ENCODE results near the gene SIAH1. TPM values are rescaled to one million over a fixed set of nuclear protein-coding genes. Genes with fewer than 3 reads are reported as not detected.

Gene SIAH1
- total and polyA plus RNA-seq, 2 donors (not counting 1 experiment from before 2014, with no cell fraction given) = 10.6 to 47.6 TPM

DNA sequence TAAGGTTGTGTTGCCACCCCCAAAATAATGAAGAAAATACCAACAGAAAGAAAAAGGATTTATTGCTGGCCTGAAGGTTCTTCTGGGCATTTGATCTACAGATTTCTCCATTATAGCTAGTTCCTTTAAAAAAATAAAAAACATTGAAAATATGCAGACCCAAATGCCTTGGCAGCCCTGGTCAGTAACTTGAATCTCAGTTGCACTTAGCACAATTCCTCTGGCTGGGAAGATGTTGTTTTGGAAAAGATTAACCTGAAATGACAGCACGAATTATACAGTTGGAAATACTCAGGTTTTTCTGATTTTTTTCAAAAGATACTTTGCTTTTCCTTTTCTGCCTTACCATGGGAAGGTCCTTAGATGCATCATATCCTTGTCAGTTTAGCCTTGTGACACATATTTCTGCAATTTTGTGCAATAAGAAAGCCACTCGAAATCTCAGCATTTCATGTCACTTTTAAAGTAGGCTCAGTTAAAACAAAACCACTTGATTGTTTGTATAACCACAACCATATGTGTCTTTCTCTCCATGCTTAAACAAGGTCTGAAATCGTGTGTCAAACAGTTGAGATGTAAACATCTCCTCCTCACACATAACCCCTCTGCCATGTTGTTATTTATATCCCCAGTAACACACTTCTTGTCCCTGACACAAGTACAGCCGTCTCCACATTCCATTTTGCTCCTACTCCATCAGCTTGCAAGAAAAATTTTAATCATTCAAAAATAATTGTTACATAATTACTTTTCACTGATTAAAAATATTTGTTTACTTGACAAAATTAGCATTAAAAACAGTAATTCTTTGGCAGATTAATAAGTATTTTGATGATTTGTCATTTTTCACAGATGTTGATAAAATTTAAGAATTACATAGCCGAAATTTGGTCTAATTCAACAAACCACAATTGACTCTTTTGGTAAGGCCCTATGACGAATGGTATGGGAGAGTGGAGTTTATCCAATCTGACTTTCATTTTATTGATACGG lies 61.1 kb downstream of the SIAH1 start:
- no peak overlapping the region for H3K4me3 Mint-ChIP-seq
- Histone ChIP-seq H2AFZ (ENCODE audit: insufficient read depth, low read depth, low read length, poor library complexity, severe bottlenecking) (no peak overlapping the region), H3K4me3 (ENCODE audit: control extremely low read depth in 1 of 5, extremely low read depth in 1 of 5, insufficient read depth in 1 of 5, low read depth in 2 of 5, low read length in 4 of 5) (no peak overlapping the region), H3K36me3 (replicated peaks in 1 of 2; ENCODE audit: control extremely low read depth in 1 of 2, control insufficient read depth in 1 of 2, extremely low read depth in 1 of 2, insufficient read depth in 2 of 2, low read length in 1 of 2) (peaks cover 0 to 19% of the 10 kb centered on the region in 2 experiments), H3K9ac (ENCODE audit: low read length) (no peak overlapping the region), H4K20me1 (ENCODE audit: control insufficient read depth, insufficient read depth, low read length, poor library complexity, severe bottlenecking) (no peaks in the 10 kb centered on the region), H3K9me3 (ENCODE audit: control extremely low read depth in 1 of 3, control insufficient read depth in 2 of 3, insufficient read depth in 1 of 3, low read length in 2 of 3) (no peaks in the 10 kb centered on the region), H3K79me2 (ENCODE audit: control insufficient read depth, insufficient read depth, low read length) (no peaks in the 10 kb centered on the region), H3K27ac (ENCODE audit: low read length in 2 of 2) (no peak overlapping the region), H3K27me3 (replicated peaks in 1 of 4; ENCODE audit: control extremely low read depth in 1 of 4, control insufficient read depth in 3 of 4, insufficient read depth in 4 of 4, low read length in 3 of 4) (no peaks in the 10 kb centered on the region), H3K4me2 (replicated peaks; ENCODE audit: low read depth, low read length, poor library complexity, severe bottlenecking) (no peak overlapping the region), H3K4me1 (ENCODE audit: control insufficient read depth in 2 of 2, insufficient read depth in 2 of 2, low read length in 2 of 2) (peaks cover under 1 to 1% of the 10 kb centered on the region in 2 donors)
- no peak for DNase-seq
- no peak overlapping the region for H3K27ac Mint-ChIP-seq
- no peaks in the 10 kb centered on the region for H3K27me3 Mint-ChIP-seq
- H3K9me3 Mint-ChIP-seq (ENCODE audit: insufficient read depth) = no peaks in the 10 kb centered on the region
- peaks cover 2% of the 10 kb centered on the region for H3K4me1 Mint-ChIP-seq
- no peak for TF ChIP-seq EZH2 (IDR thresholded peaks at IDR 0.05; ENCODE audit: borderline replicate concordance, insufficient read depth, low read depth, low read length, poor library complexity, severe bottlenecking)
- TF ChIP-seq, protein P1, sequence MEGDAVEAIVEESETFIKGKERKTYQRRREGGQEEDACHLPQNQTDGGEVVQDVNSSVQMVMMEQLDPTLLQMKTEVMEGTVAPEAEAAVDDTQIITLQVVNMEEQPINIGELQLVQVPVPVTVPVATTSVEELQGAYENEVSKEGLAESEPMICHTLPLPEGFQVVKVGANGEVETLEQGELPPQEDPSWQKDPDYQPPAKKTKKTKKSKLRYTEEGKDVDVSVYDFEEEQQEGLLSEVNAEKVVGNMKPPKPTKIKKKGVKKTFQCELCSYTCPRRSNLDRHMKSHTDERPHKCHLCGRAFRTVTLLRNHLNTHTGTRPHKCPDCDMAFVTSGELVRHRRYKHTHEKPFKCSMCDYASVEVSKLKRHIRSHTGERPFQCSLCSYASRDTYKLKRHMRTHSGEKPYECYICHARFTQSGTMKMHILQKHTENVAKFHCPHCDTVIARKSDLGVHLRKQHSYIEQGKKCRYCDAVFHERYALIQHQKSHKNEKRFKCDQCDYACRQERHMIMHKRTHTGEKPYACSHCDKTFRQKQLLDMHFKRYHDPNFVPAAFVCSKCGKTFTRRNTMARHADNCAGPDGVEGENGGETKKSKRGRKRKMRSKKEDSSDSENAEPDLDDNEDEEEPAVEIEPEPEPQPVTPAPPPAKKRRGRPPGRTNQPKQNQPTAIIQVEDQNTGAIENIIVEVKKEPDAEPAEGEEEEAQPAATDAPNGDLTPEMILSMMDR (IDR thresholded peaks at IDR 0.05) = no peak
- CTCF ChIA-PET = no interaction called here
- WGBS (ENCODE audit: insufficient coverage) = 84% methylated on average over 3 of the region's 7 CpGs
- intact Hi-C loops (cut with micrococcal nuclease) = no loop called here
- POLR2A ChIA-PET = no interaction called here
- ATAC-seq (ENCODE audit: low read depth) = no peak

Measured in B cell (primary cell).